Stimulated activated CD8-positive, alpha-beta memory T cell treated with anti-CD3 and anti-CD28 coated beads, Interleukin-4, amount 100 ng/mL, for 4 hours (primary cell): Measurements from ENCODE around the gene RAI14.

Experiments
- DNase-seq, 2 donors: peaks; one replicate each; pipeline ENCODE4 v3.0.0-alpha.2; 2020; ENCODE audit warnings: low read depth in 2 of 2, low spot score in 1 of 2

Gene RAI14

DNA sequence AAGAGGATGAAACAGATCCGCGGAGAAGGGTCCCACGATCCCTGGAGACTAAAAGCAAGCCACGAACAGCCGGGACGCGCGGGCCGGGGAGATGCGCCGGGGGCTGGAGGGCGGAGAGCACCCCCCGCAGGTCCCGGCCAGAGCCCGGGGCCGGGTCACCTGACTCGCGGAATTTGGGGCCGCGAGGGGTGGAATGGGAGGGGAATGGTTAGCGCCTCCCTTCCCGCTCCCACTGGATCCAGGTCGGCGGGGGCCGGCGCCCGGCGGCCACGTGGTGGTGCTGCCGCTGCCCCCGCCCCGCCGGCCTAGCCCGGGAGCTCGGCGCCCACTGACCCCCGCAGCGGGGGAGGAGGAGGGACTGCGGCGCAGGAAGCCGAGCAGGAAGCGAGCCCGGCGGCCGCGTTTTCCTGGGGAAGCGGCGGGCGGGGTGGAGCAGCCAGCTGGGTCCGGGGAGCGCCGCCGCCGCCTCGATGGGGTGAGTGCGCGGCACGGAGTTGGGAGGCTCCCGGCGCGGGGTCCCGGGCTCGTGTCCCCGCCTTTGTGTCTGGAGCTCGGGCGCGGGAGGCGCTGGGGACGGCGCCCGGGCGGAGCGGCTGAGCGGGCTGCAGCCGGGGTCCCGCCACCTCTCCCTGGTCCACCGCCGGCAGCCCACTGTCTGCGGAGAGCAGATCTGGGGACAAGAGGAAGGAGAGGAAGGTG, at the start of gene RAI14:
Gene RAI14 (plus strand): TSS at position 328 of the 699 bp plus-strand sequence. CDS start 30,592 bp downstream, outside the sequence.
- no peak for DNase-seq

DNA sequence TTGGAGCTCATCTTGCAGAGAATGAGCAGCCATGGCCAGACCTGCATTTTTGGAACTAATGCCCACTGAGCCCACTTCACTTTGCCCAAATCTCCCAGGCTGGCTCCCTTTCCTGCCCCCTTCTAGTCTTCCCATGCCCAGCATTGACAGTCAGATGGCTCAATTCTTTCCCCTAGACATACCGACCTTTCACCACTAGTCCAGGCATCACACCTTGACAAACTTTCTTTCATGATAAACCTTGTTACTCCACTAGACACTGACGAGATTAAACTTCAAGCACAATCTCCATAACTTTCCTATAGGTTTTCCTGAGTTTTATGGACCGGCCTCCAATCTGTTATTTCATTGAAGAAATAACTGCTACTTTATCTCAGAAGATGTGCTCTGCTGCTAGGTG, 47.8 kb upstream of the RAI14 start:
- DNase-seq, result no peak

DNA sequence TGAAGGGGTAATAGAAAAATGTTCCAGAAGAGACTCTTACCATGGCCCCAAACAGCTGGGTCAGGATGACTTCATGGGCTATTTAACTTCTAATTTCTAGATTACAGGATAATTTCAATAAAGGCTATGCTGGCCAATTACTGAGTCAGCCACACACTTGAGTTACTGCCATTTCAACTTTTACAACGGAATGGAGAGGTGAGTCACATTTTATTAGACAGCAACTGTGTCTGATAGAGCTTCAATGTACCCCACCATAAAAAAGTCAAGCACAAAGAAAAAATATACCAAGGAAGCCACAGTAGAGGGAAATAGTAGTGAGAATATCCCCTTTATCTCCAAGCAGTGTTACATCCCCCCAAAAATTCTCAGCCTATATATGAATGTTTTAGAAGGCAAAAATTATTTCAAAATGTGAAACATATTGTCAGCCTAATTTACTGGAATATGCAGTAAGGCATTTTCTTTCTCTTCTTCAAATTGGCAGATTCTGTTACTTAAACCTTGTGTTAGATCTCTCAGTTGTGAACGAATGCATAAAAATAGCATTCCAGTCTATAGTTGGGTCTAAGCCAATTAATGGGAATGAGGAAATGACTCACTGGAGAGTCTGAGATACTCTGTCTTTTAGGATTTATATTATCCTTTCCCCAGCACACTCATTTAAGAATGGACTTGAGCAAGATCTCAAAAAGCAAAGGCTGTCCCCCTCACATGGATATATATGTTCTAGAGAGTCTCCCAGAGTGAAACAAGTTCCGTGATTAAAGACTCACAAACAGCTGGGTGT, 47.1 kb upstream of the RAI14 start:
- DNase-seq, result no peak

DNA sequence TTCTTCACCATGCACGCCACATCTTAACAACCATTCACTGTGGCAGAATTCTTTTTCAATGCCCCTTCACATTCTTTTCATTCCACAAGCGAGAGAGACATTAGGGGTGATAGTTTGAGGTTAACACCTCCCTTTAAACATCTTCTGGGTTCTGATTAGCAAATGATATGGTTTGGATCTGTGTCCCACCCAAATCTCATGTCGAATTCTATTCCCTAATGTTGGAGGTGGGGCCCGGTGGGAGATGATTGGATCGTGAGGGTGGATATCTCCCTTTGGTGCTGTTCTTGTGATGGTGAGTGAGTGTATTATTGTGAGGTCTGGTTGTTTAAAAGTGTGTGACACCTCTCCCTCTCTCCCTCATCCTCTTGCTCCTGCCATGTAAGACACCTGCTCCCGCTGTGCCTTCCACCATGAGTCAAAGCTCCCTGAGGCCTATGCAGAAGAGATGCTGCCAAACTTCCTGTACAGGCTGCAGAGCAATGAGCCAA, 46.1 kb upstream of the RAI14 start:
- no peak for DNase-seq

DNA sequence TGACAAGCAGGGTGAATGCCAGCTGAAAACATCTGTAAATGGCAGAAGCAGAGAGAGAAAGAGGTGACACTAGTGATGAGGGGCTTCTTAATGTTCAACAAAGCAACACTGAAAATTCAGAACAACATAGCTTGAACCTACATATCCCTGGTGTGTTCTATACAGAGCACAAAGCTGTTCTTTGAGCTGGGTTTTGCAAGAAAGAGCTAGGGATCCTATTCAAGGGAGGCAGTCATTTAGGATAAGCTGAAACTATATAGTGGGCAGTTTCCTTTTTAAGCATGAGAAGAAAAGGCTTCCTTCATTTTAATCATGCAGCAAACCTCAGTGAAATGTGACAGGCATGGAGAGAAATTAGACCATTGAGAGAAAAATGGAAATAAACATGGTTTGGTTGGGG, 45.6 kb upstream of the RAI14 start:
- no peak for DNase-seq

DNA sequence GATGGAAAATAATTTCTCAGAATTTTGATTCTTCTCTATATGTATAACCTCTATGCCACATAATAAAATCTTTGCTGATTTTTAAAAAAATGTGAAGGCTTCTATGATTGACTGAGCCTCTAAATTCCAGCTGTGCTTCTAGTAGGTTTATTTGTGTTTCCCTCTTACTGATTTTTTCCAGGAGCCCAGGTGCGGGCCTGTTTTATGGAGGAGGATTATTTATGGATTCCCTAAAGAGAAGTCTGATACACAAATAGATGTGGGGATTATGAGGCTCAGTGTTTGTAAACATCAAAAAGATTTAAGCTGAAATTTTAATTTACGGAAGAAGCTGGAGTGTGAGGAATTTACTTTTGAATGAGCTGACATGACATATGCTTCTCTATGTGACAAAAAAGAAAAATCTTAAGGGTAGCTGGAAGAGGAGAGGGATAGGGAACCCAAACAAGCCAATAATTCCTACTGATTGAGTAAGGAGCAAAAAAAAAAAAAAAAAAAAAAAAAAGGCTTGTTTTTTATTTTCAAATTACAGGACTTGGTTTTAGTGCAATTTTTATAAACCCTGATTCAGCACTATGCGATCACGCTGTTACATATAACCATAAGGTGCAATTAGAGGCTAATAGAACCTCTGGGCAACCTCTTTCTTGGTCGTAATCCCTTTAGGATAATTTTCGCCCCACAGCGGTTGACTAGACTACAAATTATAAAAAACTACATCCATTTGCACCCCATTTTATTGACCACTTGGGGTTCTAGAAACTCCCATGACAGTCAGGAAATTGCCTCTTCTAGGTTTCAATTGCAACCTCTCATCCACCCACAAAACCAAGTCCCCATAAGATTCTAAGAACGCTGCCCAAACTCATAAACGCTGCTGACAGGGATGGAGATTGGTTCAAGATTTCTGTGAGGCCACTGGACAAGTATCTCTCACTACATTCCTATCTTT, 44.4 kb upstream of the RAI14 start:
- no peak for DNase-seq

DNA sequence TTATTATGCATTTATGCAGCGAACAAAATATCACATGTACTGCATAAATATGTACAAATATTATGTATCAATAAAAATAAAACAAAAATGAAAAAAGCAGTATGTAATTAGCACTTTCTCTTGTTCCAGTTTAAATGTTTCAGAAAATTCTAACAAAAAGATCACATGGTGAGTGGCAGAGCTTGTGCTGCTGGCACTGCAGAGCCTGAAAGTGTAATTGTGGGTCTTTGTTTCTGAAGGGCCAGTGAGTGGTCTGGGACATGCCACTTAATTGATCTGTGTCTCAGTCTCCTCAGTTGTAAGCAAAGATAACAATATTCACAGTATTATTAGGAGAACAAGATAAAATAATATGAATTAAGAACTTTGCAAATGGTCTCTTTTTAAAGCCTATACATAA, 39.5 kb upstream of the RAI14 start:
- DNase-seq, result no peak

DNA sequence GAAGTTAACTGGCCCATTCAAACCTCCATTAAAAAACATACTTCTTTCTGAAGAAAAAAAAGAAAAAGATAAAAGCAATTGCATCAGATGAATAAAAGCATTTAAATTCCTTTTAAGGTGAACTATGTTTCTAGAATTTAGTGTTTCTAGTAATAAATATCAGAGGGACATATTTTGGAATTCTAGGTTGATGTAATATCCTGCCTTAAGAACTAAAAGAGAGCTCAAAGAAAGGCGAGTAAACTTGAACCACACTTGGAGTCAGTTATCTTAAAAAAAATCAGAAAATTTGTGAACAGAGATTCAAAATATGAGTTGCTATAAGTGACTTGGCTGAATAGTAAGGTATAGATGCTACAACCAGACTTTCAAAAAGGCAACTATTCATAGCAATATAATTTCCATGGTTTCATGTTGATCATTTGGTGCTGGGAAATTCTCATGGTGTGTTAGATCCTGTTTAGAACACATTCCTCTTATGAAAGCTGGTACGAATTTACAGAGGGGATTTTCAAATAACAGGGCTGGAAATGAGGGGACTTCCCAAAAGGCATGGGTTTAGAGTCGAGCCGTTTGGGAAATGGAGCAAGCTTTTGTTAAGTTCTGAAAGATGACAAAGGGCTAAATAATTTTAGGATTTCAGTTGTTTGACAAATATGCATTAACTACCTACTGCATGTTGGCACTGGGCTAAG, 37.6 kb upstream of the RAI14 start:
- no peak for DNase-seq

DNA sequence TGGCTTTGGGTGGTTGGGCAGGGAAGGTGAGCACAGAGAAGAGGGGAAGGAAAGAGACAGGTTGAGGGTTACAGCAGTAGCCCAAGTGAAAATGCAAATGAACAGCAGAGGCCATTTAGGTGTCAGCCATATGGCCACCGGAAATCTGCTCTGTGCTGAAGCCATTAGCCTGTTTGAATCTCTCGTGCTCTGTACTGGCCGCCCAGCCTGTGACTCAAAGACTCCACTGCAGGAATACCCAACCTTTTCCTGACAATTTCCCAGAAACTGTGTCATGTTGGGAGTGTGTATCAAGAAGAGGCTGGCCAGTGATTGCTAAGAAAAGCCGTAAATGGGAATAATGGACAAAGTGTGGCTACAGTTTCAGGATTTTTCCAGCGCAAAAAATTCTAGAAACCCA, 35.9 kb upstream of the RAI14 start:
- DNase-seq, result no peak

DNA sequence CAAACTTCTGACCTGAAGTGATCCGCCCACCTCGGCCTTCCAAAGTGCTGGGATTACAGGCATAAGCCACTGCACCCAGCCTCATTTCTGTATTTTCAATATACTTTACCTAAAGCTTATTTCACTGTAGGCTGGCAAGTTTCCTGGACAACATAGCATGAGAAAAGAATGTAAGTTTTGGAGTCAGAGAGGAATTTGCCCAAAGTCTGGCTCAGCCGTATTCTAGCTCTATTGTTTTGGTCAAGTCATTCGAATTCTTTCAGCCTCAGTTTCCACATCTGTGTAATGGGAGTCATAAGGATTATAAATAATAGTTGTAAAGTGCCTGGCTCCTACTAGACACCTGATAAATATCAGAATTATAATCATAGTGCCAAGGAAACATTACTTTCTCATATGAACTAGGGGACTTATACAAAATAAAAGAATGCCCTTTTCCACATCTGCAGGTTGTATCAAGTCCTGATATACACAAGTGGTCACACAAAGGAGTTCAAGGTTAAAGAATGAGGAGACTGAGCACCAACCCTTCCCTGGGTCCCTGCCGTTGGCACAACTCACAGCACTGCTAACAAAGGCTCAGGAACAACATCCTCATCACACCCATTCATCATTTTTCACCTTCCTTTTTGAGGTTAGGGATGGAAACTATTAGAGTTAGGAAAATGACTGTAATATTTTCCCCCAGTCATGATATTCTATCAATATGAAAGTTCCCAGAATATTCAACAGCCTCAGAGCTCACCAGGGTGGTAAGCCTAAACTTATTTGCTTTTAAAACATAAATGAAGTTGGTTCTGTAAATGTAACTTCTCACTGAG, 34.6 kb upstream of the RAI14 start:
- DNase-seq, result no peak

DNA sequence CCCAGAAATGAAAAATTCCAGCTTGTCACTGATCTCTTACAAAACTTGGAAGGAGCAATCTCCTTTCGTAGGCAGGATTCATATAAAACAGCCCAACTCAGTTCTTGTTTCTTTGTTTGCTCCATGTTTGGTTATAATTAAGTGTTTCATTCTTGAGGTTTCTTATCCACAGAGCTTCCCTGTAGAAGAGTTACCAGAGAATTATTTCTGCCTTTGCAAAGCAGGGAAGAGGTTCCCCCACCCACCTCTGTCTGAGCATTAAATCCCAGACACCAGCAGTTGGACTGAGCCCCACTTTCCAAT, 34.1 kb upstream of the RAI14 start:
- no peak for DNase-seq

DNA sequence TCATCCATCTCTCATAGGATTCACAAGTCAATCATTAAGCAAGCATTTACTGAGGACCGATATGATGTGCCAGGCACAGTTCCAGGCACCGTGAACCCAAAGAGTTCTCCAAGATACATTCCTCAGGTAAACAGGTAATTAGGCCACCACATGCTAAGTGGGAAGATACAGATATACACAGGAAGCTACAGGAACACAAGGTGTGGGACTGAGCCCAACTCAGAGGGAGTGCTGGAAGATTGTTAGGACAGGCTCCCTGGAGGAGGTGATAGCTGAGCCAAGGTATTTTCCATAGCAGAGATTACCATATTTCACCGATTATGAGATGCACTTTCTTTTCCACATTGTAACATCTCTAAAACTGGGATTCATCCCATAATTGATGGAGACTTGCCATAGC, 31.4 kb upstream of the RAI14 start:
- DNase-seq, result no peak

DNA sequence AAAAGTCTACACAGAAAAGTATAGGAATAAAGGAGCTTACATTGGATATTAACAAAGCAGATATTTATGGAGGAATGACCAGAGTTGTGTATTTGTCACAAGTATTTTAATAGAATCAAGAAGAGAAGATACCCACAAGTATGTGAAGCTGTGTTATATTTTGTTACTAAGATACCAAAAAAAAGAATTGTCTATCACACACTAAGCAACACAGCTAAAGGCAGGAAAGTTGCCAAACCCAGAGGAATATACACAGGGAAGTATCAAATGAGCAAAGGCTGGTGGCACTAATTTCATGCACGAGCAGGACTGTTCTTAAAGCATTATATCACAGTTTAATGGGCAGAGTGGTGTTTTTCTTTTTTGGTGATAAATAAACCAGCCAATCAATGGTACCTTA, 30.9 kb upstream of the RAI14 start:
- no peak for DNase-seq

DNA sequence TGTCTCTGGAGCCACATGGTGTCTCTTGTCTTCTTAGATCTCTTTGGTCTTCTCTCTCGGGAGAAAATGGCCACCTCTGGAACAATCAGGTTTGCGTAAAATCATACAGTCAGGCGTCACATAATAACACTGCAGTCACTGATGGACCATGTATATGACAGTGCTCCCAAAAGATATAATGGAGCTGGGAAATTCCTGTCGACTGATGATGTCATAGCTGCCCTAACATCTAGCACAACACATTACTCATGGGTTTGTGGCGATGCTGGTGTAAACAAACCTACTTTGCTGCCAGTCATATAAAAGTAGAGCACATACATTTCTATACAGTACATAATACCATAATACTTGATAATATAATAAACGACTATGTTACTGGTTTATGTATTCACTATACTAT, 30.1 kb upstream of the RAI14 start:
- no peak for DNase-seq

DNA sequence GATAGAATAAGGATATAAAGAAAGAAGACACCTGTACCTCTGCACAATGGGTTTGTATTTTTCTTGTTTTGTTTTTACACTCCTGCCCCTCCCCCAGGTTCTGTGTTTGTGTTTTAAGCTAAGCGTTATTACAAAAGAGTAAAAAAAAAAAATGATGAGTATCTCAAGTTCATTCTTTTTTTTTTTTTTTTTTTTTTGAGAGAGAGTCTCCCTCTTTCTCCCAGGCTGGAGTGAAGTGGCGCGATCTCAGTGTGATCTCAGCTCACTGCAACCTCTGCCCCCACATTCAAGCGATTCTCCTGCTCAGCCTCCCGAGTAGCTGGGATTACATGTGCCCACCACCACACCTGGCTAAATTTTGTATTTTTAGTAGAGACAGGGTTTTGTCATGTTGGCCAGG, 29.4 kb upstream of the RAI14 start:
- no peak for DNase-seq

DNA sequence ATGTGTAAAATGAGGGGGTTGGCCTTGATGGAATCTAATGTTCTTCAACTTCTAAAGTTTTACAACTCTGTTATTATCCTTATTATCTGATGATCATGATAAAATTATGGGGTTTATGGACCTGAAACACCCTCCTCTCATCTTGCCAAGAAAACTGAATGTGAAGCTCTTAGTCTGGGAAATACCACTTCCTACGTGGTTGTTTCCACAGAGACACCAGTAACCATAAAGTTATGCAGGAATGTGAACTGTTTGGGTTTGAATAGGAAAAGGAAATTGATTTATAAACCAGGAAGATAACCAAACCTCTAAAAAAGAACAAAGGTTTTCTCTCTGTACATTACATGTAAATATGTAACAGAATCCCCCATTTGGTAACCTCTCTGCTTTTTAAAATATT, 28.3 kb upstream of the RAI14 start:
- DNase-seq, result no peak

DNA sequence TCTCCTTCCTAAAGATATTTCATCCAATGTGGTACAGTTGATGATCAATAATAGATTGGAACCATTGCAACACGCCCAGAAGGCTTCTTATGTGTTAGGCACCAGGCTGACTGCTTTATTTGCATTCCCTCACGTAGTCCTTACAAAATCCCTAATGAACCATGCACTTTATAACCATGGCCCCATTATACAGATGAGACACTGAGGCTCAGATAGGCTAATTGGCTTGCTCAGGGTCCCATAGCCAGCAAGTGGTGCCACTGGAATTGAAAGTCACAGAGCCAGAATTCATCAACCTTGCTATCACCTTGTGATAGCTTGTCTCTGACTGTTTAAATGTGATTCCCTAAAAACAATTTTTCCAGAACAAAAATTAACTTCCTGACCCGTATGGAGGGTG, 27.8 kb upstream of the RAI14 start:
- DNase-seq, result no peak

DNA sequence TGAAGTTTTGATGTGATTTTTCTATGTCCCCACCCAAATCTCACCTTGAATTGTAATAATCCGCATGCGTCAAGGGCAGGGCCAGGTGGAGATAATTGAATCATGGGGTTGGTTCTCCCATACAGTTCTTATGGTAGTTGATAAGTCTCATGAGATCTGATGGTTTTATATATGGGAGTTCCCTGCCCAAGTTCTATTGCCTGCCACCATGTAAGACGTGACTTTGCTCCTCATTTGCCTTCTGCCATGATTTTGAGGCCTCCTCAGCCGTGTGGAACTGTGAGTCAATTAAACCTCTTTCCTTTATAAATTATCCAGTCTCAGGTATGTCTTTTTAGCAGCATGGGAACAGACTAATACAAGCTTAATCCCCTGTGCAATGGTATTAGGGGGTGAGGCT, 25.5 kb upstream of the RAI14 start:
- DNase-seq, result no peak

DNA sequence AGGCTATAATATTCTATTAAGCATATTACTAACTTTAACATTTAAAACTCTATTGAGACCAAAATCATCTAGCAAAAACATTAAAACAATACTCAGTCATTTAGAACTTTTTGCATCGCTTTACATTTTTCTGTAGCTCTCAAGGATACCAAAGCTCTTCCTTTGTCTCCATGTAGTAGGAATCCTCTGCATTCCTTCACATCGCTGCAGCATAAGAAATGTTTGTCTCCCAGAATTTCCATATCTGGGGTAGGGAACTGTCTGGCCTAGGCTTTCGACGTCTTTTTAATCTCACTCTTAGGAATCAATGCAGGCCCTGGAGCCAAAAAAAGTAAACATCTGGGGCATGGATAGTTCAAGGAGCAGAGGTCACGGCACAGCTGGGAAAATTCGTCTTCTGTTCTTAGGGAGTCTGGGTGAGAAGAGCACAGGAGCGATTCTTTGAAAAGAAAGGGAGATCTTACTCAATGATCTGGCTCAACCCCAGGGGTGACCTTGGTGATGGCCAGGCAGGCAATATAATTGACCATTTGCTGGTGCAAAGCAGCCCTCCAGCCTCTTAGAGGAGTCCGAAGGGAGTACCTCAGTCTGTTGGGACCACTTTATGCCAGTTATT, 23.2 kb upstream of the RAI14 start:
- DNase-seq, result no peak
